ENCODE results near the gene NAA10. TPM values are rescaled to one million over a fixed set of nuclear protein-coding genes. Genes with fewer than 3 reads are reported as not detected.

NAA10 gene
- total RNA-seq, 1 donor from 2014 or later: 69.2 TPM

GRCh38 chrX:153968754-153969124 is 33.9 kb upstream of the NAA10 start:
- peak overlapping the region; percentile 74 for H3K4me3 ChIP-seq
- no peaks in the 10 kb centered on the region for H3K9me3 ChIP-seq
- DNase-seq: no peak
- no peaks in the 10 kb centered on the region for H3K27me3 ChIP-seq (ENCODE audit: low read depth)
- no peak for ATAC-seq
- H3K27ac ChIP-seq: peak overlapping the region; percentile 58
- peaks cover 4% of the 10 kb centered on the region for H3K36me3 ChIP-seq
- TF ChIP-seq CTCF (IDR thresholded peaks at IDR 0.05): peak; percentile 3
- intact Hi-C loops (cut with DNase I): no loop called here
- H3K4me1 ChIP-seq: peaks cover 38% of the 10 kb centered on the region

GRCh38 chrX:153968255-153968654 is 33.4 kb upstream of the NAA10 start:
- Histone ChIP-seq H3K4me3 (peak overlapping the region; percentile 74), H3K9me3 (no peaks in the 10 kb centered on the region), H3K4me1 (peaks cover 33% of the 10 kb centered on the region), H3K27ac (no peak overlapping the region), H3K36me3 (peaks cover 9% of the 10 kb centered on the region), H3K27me3 (ENCODE audit: low read depth) (no peaks in the 10 kb centered on the region)
- no peak for TF ChIP-seq CTCF (IDR thresholded peaks at IDR 0.05)
- intact Hi-C loops (cut with DNase I): no loop called here
- no peak for DNase-seq
- ATAC-seq: no peak

- ATAC-seq: no peak
- Histone ChIP-seq H3K4me1 (peaks cover 33% of the 10 kb centered on the region), H3K4me3 (peak overlapping the region; percentile 74), H3K9me3 (no peaks in the 10 kb centered on the region), H3K27me3 (ENCODE audit: low read depth) (no peaks in the 10 kb centered on the region), H3K36me3 (peaks cover 13% of the 10 kb centered on the region), H3K27ac (peak overlapping the region; percentile 64)
- TF ChIP-seq CTCF (IDR thresholded peaks at IDR 0.05): no peak
- DNase-seq: no peak
- intact Hi-C loops (cut with DNase I): no loop called here
Measured at GRCh38 chrX:153967536-153968224, 32.8 kb upstream of the NAA10 start.

- peak overlapping the region; percentile 74 for H3K4me3 ChIP-seq
- peaks cover 33% of the 10 kb centered on the region for H3K4me1 ChIP-seq
- TF ChIP-seq CTCF (IDR thresholded peaks at IDR 0.05): no peak
- peak overlapping the region; percentile 64 for H3K27ac ChIP-seq
- ATAC-seq (no peak), DNase-seq (no peak)
- intact Hi-C loops (cut with DNase I): no loop called here
- H3K36me3 ChIP-seq: peaks cover 20% of the 10 kb centered on the region
- no peaks in the 10 kb centered on the region for H3K9me3 ChIP-seq
- no peaks in the 10 kb centered on the region for H3K27me3 ChIP-seq (ENCODE audit: low read depth)
Measured at GRCh38 chrX:153966841-153967535, 32.2 kb upstream of the NAA10 start.

GRCh38 chrX:153966283-153966688 is 31.4 kb upstream of the NAA10 start:
- TF ChIP-seq CTCF (IDR thresholded peaks at IDR 0.05): no peak
- intact Hi-C loops (cut with DNase I): no loop called here
- H3K4me1 ChIP-seq: peaks cover 33% of the 10 kb centered on the region

More at GRCh38 chrX:153966283-153966688, 31.4 kb upstream of the NAA10 start:
- H3K36me3 ChIP-seq: peaks cover 27% of the 10 kb centered on the region
- no peaks in the 10 kb centered on the region for H3K27me3 ChIP-seq (ENCODE audit: low read depth)
- H3K27ac ChIP-seq: peak overlapping the region; percentile 64
- no peaks in the 10 kb centered on the region for H3K9me3 ChIP-seq
- DNase-seq (no peak), ATAC-seq (no peak)
- no peak overlapping the region for H3K4me3 ChIP-seq

Measured in lower lobe of right lung (tissue), 2 donors.